PFSK-1 (cell line): ENCODE measurements around the gene FUOM. TPM values are rescaled to one million over a fixed set of nuclear protein-coding genes. Genes with fewer than 3 reads are reported as not detected.

Experiments used
- FOXP2 ChIP-seq: optimal IDR thresholded peaks from 2 replicates; pipeline ENCODE3; 2011; ENCODE audit warnings: borderline replicate concordance, control low read depth, inconsistent platforms; ENCODE audit not compliant: insufficient read depth; ENCODE audit errors: extremely low read length, extremely low read depth
- POLR2AphosphoS5 ChIP-seq: IDR thresholded peaks from 2 replicates; pipeline ENCODE4 v1.6.1; 2012; ENCODE audit warnings: low read depth, mild to moderate bottlenecking, control low read depth, low read length, moderate library complexity
- REST ChIP-seq, 2 experiments: IDR thresholded peaks; 2 replicates each; pipeline versions ENCODE4 v1.6.1 to v1.8.0; 2011 to 2012; ENCODE audit warnings: low read depth in 2 of 2, low read length in 2 of 2, control low read depth in 1 of 2, inconsistent platforms in 1 of 2, mild to moderate bottlenecking in 1 of 2, moderate library complexity in 1 of 2; ENCODE audit not compliant: insufficient read depth in 1 of 2
- SIN3A ChIP-seq: IDR thresholded peaks from 2 replicates; pipeline ENCODE4 v1.6.1; 2012; ENCODE audit warnings: mild to moderate bottlenecking, low read length, moderate library complexity, borderline replicate concordance; ENCODE audit not compliant: insufficient read depth
- TAF1 ChIP-seq: IDR thresholded peaks from 2 replicates; pipeline ENCODE4 v1.6.1; 2012; ENCODE audit warnings: low read length, control low read depth, borderline replicate concordance; ENCODE audit not compliant: insufficient read depth
- polyA plus RNA-seq: library from polyadenylated mRNA; unstranded; fragments of >200 nt; gene quantifications from one replicate; pipeline ENCODE4 v1.2.1, GENCODE V29; 2012; ENCODE audit warnings: low read depth, missing spikeins; ENCODE audit not compliant: insufficient read length

The FUOM gene
- polyA plus RNA-seq, result 8.7 TPM

- no peak for TF ChIP-seq REST (IDR thresholded peaks at IDR 0.05; ENCODE audit: insufficient read depth in 1 of 2, low read depth in 2 of 2, low read length in 2 of 2)
- TF ChIP-seq POLR2AphosphoS5, result no peak
- TF ChIP-seq SIN3A, result no peak
- TF ChIP-seq FOXP2, result no peak
- TF ChIP-seq TAF1, result no peak
Measured at GRCh38 chr10:133357285-133358161, at the start of gene FUOM. Gene FUOM (minus strand): TSS chr10:133358019. CDS start chr10:133358007, 12 bp downstream.

GRCh38 chr10:133405844-133406527 is 48.2 kb upstream of the FUOM start:
- TF ChIP-seq FOXP2 (no peak), POLR2AphosphoS5 (no peak), TAF1 (no peak), REST (IDR thresholded peaks at IDR 0.05; ENCODE audit: insufficient read depth in 1 of 2, low read depth in 2 of 2, low read length in 2 of 2) (no peak), SIN3A (no peak)

GRCh38 chr10:133405272-133405671 is 47.5 kb upstream of the FUOM start:
- TF ChIP-seq FOXP2 (no peak), TAF1 (no peak), SIN3A (no peak), REST (IDR thresholded peaks at IDR 0.05; ENCODE audit: insufficient read depth in 1 of 2, low read depth in 2 of 2, low read length in 2 of 2) (no peak), POLR2AphosphoS5 (no peak)

- TF ChIP-seq FOXP2 (no peak), SIN3A (no peak), TAF1 (no peak), POLR2AphosphoS5 (no peak), REST (IDR thresholded peaks at IDR 0.05; ENCODE audit: insufficient read depth in 1 of 2, low read depth in 2 of 2, low read length in 2 of 2) (no peak)
Measured at GRCh38 chr10:133403784-133404183, 46.0 kb upstream of the FUOM start.
